ENCODE measurements around the gene TPD52L1. TPM values are rescaled to one million over a fixed set of nuclear protein-coding genes. Genes with fewer than 3 reads are reported as not detected.

The TPD52L1 gene
- total and polyA plus RNA-seq, 2 of the 4 experiments (the other 2 are of a cell fraction): 10.2 to 13.5 TPM

- Histone ChIP-seq H2AFZ (replicated peaks; ENCODE audit: low read length, poor library complexity) (no peak overlapping the region), H2BK5ac (ENCODE audit: low read depth, low read length, poor library complexity, severe bottlenecking) (no peak overlapping the region), H3K79me1 (ENCODE audit: low read depth in 1 of 2, low read length in 2 of 2) (no peaks in the 10 kb centered on the region), H2BK20ac (ENCODE audit: low read depth, low read length) (no peak overlapping the region), H3K18ac (ENCODE audit: low read depth, low read length) (no peak overlapping the region), H3K4me1 (ENCODE audit: control insufficient read depth, insufficient read depth, low read length) (no peaks in the 10 kb centered on the region), H3K27me3 (ENCODE audit: control insufficient read depth, insufficient read depth, low read length) (peaks cover 12% of the 10 kb centered on the region), H2AK9ac (replicated peaks; ENCODE audit: low read depth, low read length, poor library complexity) (no peak overlapping the region), H3K56ac (ENCODE audit: extremely low read depth, insufficient read depth, low read length) (no peak overlapping the region), H3K14ac (replicated peaks; ENCODE audit: low read depth, low read length) (no peak overlapping the region), H2BK15ac (ENCODE audit: low read depth, low read length) (no peak overlapping the region), H3K9ac (ENCODE audit: low read depth, low read length) (no peak overlapping the region), H3K4me3 (ENCODE audit: insufficient read depth, low read depth, low read length) (no peak overlapping the region), H3K9me1 (ENCODE audit: insufficient read depth, low read length) (no peaks in the 10 kb centered on the region), H2BK120ac (ENCODE audit: low read depth, low read length) (no peak overlapping the region), H3K9me3 (ENCODE audit: control insufficient read depth, insufficient read depth, low read length) (no peaks in the 10 kb centered on the region), H3K27ac (ENCODE audit: insufficient read depth, low read length) (no peak overlapping the region), H4K5ac (ENCODE audit: low read depth, low read length) (no peak overlapping the region), H3K36me3 (ENCODE audit: control insufficient read depth, insufficient read depth, low read length) (no peaks in the 10 kb centered on the region), H4K20me1 (ENCODE audit: insufficient read depth, low read length) (no peaks in the 10 kb centered on the region), H3K23ac (ENCODE audit: low read depth, low read length) (no peak overlapping the region), H4K8ac (ENCODE audit: low read depth in 2 of 2, low read length in 2 of 2) (no peak overlapping the region), H2AK5ac (ENCODE audit: low read depth, low read length) (no peak overlapping the region), H4K91ac (ENCODE audit: insufficient read depth, low read depth, low read length) (no peak overlapping the region), H3K4ac (ENCODE audit: low read depth, low read length) (no peak overlapping the region), H3K4me2 (ENCODE audit: low read depth, low read length) (no peak overlapping the region)
- intact Hi-C loops (cut with micrococcal nuclease): loop anchor here (5.0 to 10.0 kb wide), 2 partner anchors 659 to 1812 kb away; no protein-coding TSS in a partner anchor
- dilution Hi-C loops (cut with HindIII; ENCODE audit: low sequenced_read_pairs, unreplicated experiment): no loop called here
- WGBS, 2 experiments (ENCODE audit: extremely low coverage in 2 of 2, insufficient read length in 1 of 2): no CpG with 5 or more reads among the region's 4 CpGs
- DNase-seq: no peak
- POLR2A ChIA-PET (ENCODE audit: unreplicated experiment): no interaction called here
- CTCF ChIA-PET: interaction anchor here (0.6 to 1.1 kb wide), 4 partner anchors 110 to 643 kb away, joined by 3 to 6 read pairs (median 3); no protein-coding TSS in a partner anchor
- TF ChIP-seq MAZ (IDR thresholded peaks at IDR 0.05; ENCODE audit: borderline replicate concordance, low read depth, low read length) (no peak), RFX5 (IDR thresholded peaks at IDR 0.05; ENCODE audit: low read depth, low read length) (no peak), CEBPB (IDR thresholded peaks at IDR 0.05; ENCODE audit: low read depth, low read length) (no peak), USF2 (IDR thresholded peaks at IDR 0.05; ENCODE audit: low read depth, low read length) (no peak), MXI1 (IDR thresholded peaks at IDR 0.05; ENCODE audit: borderline replicate concordance, low read depth, low read length) (no peak), CTCF (conservative IDR thresholded peaks at IDR 0.05; ENCODE audit: low read depth, low read length) (no peak), MAFK (IDR thresholded peaks at IDR 0.05; ENCODE audit: low read depth, low read length) (no peak), BHLHE40 (IDR thresholded peaks at IDR 0.05; ENCODE audit: low read depth, low read length) (no peak), FOS (IDR thresholded peaks at IDR 0.05; ENCODE audit: low read depth, low read length) (no peak), ELK1 (IDR thresholded peaks at IDR 0.05; ENCODE audit: borderline replicate concordance, low read depth, low read length) (no peak), CHD1 (IDR thresholded peaks at IDR 0.05; ENCODE audit: low read depth, low read length) (no peak)
- in situ Hi-C loops (cut with MboI; ENCODE audit: low sequenced_read_pairs): loop anchor here (5.0 to 10.0 kb wide), 3 partner anchors 436 to 662 kb away; no protein-coding TSS in a partner anchor
- ATAC-seq (ENCODE audit: low read depth): no peak
- BruUV-seq (replicated peaks): no TSS peak
These were observed 159.4 kb downstream of the TPD52L1 start for GRCh38 chr6:125312950-125313349.

Measured in IMR-90 (cell line).